BE2C (cell line): ENCODE data around the gene CSF2.

Source experiments
- DNase-seq: peaks from one replicate; pipeline ENCODE4 v3.0.0-alpha.2; 2020
- H3K27me3 ChIP-seq: fragments of 250-450 bp; sonication (Bioruptor Pico); 2 replicates; pipeline ENCODE4 v1.5.1; 2020; ENCODE audit warnings: mild to moderate bottlenecking
- H3K36me3 ChIP-seq: fragments of 250-450 bp; sonication (Bioruptor Pico); 2 replicates; pipeline ENCODE4 v1.5.1; 2020; ENCODE audit warnings: mild to moderate bottlenecking
- H3K4me1 ChIP-seq: fragments of 250-450 bp; sonication (Bioruptor Pico); 2 replicates; pipeline ENCODE4 v1.5.1; 2020
- H3K4me3 ChIP-seq: 2 replicates; pipeline ENCODE4 v1.5.1; 2011; ENCODE audit warnings: low read depth, low read length
- H3K9me3 ChIP-seq: fragments of 250-450 bp; sonication (Bioruptor Pico); 2 replicates; pipeline ENCODE4 v1.5.1; 2020
- TF ChIP-seq, protein P1 (sequence below): IDR thresholded peaks from 2 replicates; pipeline ENCODE4 v1.5.1; 2012; ENCODE audit warnings: mild to moderate bottlenecking, low read depth, low read length

Gene CSF2

DNA sequence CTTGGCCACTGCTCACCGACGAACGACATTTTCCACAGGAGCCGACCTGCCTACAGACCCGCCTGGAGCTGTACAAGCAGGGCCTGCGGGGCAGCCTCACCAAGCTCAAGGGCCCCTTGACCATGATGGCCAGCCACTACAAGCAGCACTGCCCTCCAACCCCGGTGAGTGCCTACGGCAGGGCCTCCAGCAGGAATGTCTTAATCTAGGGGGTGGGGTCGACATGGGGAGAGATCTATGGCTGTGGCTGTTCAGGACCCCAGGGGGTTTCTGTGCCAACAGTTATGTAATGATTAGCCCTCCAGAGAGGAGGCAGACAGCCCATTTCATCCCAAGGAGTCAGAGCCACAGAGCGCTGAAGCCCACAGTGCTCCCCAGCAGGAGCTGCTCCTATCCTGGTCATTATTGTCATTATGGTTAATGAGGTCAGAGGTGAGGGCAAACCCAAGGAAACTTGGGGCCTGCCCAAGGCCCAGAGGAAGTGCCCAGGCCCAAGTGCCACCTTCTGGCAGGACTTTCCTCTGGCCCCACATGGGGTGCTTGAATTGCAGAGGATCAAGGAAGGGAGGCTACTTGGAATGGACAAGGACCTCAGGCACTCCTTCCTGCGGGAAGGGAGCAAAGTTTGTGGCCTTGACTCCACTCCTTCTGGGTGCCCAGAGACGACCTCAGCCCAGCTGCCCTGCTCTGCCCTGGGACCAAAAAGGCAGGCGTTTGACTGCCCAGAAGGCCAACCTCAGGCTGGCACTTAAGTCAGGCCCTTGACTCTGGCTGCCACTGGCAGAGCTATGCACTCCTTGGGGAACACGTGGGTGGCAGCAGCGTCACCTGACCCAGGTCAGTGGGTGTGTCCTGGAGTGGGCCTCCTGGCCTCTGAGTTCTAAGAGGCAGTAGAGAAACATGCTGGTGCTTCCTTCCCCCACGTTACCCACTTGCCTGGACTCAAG, 1.5 kb downstream of the CSF2 start:
- H3K4me1 ChIP-seq, result no peaks in the 10 kb centered on the region

GRCh38 chr5:132075719-132076077, 2.1 kb downstream of the CSF2 start:
- Histone ChIP-seq H3K36me3 (no peaks in the 10 kb centered on the region), H3K9me3 (no peaks in the 10 kb centered on the region), H3K4me3 (no peak overlapping the region), H3K27me3 (no peaks in the 10 kb centered on the region), H3K4me1 (no peaks in the 10 kb centered on the region)
- no peak for DNase-seq
- TF ChIP-seq, protein P1, sequence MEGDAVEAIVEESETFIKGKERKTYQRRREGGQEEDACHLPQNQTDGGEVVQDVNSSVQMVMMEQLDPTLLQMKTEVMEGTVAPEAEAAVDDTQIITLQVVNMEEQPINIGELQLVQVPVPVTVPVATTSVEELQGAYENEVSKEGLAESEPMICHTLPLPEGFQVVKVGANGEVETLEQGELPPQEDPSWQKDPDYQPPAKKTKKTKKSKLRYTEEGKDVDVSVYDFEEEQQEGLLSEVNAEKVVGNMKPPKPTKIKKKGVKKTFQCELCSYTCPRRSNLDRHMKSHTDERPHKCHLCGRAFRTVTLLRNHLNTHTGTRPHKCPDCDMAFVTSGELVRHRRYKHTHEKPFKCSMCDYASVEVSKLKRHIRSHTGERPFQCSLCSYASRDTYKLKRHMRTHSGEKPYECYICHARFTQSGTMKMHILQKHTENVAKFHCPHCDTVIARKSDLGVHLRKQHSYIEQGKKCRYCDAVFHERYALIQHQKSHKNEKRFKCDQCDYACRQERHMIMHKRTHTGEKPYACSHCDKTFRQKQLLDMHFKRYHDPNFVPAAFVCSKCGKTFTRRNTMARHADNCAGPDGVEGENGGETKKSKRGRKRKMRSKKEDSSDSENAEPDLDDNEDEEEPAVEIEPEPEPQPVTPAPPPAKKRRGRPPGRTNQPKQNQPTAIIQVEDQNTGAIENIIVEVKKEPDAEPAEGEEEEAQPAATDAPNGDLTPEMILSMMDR, result no peak

More for the DNA sequence above, 1.5 kb downstream of the CSF2 start:
- Histone ChIP-seq H3K27me3 (no peaks in the 10 kb centered on the region), H3K36me3 (no peaks in the 10 kb centered on the region), H3K9me3 (no peaks in the 10 kb centered on the region), H3K4me3 (no peak overlapping the region)
- TF ChIP-seq, protein P1, result no peak
- DNase-seq, result no peak

DNA sequence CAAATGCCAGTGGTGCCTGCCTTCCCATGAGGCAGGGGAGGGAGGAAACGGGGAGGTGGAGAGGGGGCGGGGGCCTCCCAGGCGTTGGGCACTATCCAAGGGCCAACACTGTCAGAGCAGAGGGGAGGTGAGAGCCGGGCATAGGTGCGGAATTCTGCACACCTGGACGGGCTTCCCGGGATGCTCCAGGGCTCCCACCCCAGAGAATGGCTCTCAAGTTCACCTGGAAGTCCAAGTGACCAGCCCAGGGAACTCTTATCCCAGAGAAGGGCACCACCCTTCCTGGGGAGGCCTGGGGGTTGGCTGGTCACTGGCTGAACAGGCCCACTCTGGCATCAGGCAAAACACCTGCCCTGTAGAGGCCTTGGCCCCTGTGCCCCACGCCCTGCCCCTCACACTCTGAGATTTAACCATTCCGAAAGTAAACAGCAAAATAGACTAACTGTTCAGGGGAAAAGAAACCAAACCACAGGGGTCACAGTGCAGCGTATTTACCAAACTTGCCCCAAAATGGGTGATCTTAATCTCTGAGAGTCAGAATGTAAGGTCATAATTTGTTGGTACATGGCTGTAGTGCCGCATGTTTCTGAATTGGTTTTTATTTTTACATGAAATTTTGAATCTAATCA, 2.7 kb downstream of the CSF2 start:
- TF ChIP-seq, protein P1, result no peak
- no peaks in the 10 kb centered on the region for H3K36me3 ChIP-seq
- no peaks in the 10 kb centered on the region for H3K4me1 ChIP-seq
- DNase-seq, result no peak
- no peaks in the 10 kb centered on the region for H3K27me3 ChIP-seq
- H3K9me3 ChIP-seq, result no peaks in the 10 kb centered on the region
- no peak overlapping the region for H3K4me3 ChIP-seq

GRCh38 chr5:132076983-132077382, 3.4 kb downstream of the CSF2 start:
- Histone ChIP-seq H3K9me3 (no peaks in the 10 kb centered on the region), H3K36me3 (no peaks in the 10 kb centered on the region), H3K4me3 (no peak overlapping the region), H3K27me3 (no peaks in the 10 kb centered on the region), H3K4me1 (no peaks in the 10 kb centered on the region)
- TF ChIP-seq, protein P1, result no peak
- DNase-seq, result no peak

DNA sequence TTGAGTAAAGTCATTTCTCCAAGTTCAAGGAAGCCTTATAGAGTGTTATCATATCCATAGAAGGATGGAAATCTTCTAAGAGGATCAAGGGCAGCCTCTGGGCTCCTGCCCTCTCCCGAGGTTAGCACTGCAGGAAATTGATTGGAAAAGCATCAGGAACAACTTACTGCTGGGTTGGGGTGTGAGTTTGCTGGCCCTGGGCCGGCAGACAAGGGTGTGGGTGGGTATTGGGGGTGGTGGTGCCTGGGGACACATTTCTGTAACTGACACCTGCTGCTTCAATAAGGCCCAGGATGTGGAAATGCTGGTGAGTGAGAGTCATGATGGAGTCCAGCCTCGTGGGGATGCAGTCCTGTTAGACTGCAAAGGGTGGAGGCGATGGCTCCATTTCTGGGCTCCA, 5.5 kb downstream of the CSF2 start:
- H3K27me3 ChIP-seq, result no peaks in the 10 kb centered on the region
- H3K9me3 ChIP-seq, result no peaks in the 10 kb centered on the region
- H3K36me3 ChIP-seq, result no peaks in the 10 kb centered on the region
- no peaks in the 10 kb centered on the region for H3K4me1 ChIP-seq
- no peak overlapping the region for H3K4me3 ChIP-seq
- DNase-seq, result no peak
- TF ChIP-seq, protein P1, result no peak

DNA sequence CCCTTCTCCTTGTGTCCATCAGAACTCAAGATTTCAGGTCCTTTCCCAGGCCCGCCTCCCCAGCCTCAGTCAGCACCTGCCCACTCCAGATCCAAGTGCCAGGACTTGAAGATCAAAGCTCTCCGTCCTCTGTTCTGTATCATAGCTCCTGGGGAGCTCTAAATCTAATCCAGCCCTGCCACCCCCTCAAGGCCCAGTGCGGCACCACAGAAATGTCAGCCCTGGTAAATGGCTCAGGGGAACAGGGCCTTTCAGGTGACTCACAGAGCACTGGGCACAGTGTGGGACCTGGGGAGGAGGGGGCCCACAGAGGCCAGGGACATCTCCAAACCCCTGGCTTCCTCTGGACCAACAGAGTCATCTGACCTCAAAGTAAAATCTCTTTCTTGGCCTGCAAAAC, 6.0 kb downstream of the CSF2 start:
- H3K4me3 ChIP-seq, result no peak overlapping the region
- H3K27me3 ChIP-seq, result no peaks in the 10 kb centered on the region
- DNase-seq, result no peak
- H3K9me3 ChIP-seq, result no peaks in the 10 kb centered on the region
- no peaks in the 10 kb centered on the region for H3K4me1 ChIP-seq
- H3K36me3 ChIP-seq, result no peaks in the 10 kb centered on the region
- TF ChIP-seq, protein P1, result no peak
